ENCODE results near the gene POU6F1.

DNA sequence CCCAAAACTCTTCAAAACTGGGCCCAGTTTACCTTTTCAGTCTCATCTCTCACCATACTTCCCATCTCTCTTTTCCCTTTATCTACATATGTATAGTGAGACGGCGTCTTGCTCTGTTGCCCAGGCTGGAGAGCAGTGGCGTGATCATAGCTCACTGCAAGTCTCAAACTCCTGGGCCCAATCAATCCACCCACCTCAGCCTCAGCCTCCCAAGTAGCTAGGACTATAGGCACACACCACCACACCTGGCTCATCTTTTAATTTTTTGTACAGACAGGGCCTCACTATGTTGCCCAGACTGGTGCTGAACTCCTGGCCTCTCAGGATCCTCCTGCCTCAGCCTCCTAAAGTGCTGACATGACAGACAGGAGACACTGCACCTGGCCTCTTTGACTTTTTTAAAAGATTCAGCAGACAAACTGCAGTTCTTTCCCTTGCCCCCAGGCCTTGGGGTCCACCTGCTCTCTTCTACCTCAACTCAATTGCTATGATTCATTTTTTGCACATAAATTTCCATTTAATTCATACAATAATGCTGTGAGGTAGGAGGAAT is 78.5 kb downstream of the POU6F1 start:
- TF ChIP-seq, protein P1, sequence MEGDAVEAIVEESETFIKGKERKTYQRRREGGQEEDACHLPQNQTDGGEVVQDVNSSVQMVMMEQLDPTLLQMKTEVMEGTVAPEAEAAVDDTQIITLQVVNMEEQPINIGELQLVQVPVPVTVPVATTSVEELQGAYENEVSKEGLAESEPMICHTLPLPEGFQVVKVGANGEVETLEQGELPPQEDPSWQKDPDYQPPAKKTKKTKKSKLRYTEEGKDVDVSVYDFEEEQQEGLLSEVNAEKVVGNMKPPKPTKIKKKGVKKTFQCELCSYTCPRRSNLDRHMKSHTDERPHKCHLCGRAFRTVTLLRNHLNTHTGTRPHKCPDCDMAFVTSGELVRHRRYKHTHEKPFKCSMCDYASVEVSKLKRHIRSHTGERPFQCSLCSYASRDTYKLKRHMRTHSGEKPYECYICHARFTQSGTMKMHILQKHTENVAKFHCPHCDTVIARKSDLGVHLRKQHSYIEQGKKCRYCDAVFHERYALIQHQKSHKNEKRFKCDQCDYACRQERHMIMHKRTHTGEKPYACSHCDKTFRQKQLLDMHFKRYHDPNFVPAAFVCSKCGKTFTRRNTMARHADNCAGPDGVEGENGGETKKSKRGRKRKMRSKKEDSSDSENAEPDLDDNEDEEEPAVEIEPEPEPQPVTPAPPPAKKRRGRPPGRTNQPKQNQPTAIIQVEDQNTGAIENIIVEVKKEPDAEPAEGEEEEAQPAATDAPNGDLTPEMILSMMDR (IDR thresholded peaks at IDR 0.05): no peak
- TF ChIP-seq POLR2A (IDR thresholded peaks at IDR 0.05): no peak
